ENCODE results near the gene UMODL1. TPM values are rescaled to one million over a fixed set of nuclear protein-coding genes. Genes with fewer than 3 reads are reported as not detected.
"Not testable (repeated sequence)": the region's sequence is repeated elsewhere in the genome, so short reads cannot be mapped to it uniquely, and the experiment has no call there.

The UMODL1 gene
- total RNA-seq, 5 donors from 2014 or later (not counting 1 experiment from before 2014, with no cell fraction given): 0.16 to 0.99 (median 0.82) TPM

- no peaks in the 10 kb centered on the region for H3K36me3 Mint-ChIP-seq
- POLR2A ChIA-PET: no interaction called here
Measured at GRCh38 chr21:42179316-42179715, 108.2 kb downstream of the UMODL1 start.

DNA sequence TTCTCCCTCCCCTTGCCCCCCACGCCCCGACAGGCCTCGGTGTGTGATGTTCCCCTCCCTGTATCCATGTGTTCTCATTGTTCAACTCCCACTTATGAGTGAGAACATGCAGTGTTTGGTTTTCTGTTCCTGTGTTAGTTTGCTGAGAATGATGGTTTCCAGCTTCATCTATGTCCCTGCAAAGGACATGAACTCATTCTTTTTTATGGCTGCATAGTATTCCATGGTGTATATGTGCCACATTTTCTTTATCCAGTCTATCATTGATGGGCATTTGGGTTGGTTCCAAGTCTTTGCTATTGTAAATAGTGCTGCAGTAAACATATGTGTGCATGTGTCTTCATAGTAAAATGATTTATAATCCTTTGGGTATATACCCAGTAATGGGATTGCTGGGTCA is 108.9 kb downstream of the UMODL1 start:
- H3K36me3 Mint-ChIP-seq, POLR2A ChIA-PET: not testable (repeated sequence)
- CTCF ChIA-PET: interaction anchor here in 1 of 2 donors (0.7 kb wide), 1 partner anchor 355 kb away, joined by 3 read pairs; no protein-coding TSS in a partner anchor

More at GRCh38 chr21:42179316-42179715, 108.2 kb downstream of the UMODL1 start:
- H3K4me3 ChIP-seq (ENCODE audit: control insufficient read depth in 1 of 2, extremely low read depth in 1 of 2, low read length in 1 of 2): no peak overlapping the region
- Mint-ChIP-seq H3K4me1 (no peaks in the 10 kb centered on the region), H3K4me3 (no peak overlapping the region), H3K27me3 (no peaks in the 10 kb centered on the region), H3K27ac (no peak overlapping the region), H3K9me3 (no peaks in the 10 kb centered on the region)
- H3K36me3 ChIP-seq (ENCODE audit: control insufficient read depth in 2 of 2, extremely low read depth in 1 of 2, insufficient read depth in 1 of 2, low read length in 1 of 2): no peaks in the 10 kb centered on the region
- peaks cover 3 to 16% of the 10 kb centered on the region in 2 experiments for H3K4me1 ChIP-seq (ENCODE audit: control insufficient read depth in 1 of 2, extremely low read depth in 1 of 2, insufficient read depth in 2 of 2, low read length in 2 of 2)
- no peak overlapping the region for H3K27ac ChIP-seq (ENCODE audit: low read length)
- peaks cover 0 to 6% of the 10 kb centered on the region in 2 experiments for H3K27me3 ChIP-seq (replicated peaks in 1 of 2; ENCODE audit: control insufficient read depth in 2 of 2, extremely low read depth in 1 of 2, insufficient read depth in 2 of 2, low read length in 1 of 2)
- DNase-seq (no peak), ATAC-seq (replicated peaks in 1 of 4) (no peak)
- CTCF ChIA-PET: interaction anchor here in 1 of 2 donors (0.7 kb wide), 1 partner anchor 356 kb away, joined by 3 read pairs; no protein-coding TSS in a partner anchor
- WGBS (ENCODE audit: insufficient coverage): 75% methylated on average over 1 of the region's 3 CpGs
- H3K9me3 ChIP-seq: no peaks in the 10 kb centered on the region

DNA sequence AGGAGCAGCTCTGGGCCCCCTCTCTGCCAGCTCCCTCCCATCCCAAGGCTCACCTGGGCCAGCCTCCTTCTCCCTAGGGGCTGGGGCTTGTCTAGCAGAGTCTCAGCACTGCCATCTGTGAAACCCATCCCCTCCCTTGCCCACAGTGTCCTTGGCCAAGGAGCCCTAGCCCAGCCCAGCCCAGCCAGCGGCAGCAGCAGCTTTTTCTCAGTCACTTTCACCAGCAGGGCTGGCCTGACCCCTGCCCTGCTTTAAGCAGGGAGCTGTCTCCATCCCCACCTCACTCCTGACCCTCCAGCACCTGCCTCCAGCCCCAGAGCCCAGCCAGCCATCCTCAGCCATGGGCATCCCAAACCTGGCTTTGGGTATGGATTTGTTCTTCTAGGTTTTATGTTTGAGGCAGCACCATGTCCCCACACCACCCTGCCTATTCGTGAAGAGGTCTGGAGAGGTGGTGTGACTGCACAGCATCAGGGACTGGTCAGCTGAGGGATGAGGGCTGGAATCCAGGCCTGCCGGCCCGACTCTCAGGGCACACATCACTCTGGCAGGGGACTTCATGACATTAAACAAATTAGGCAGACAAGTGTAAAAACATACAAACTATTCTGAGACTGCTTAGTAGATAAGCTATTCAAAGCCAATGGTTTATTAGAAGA is 111.7 kb downstream of the UMODL1 start:
- no peak overlapping the region for H3K27ac Mint-ChIP-seq
- ATAC-seq (replicated peaks in 1 of 4): no peak
- no peak overlapping the region for H3K4me3 ChIP-seq (ENCODE audit: control insufficient read depth in 1 of 2, extremely low read depth in 1 of 2, low read length in 1 of 2)
- H3K4me1 ChIP-seq (ENCODE audit: control insufficient read depth in 1 of 2, extremely low read depth in 1 of 2, insufficient read depth in 2 of 2, low read length in 2 of 2): peaks cover 26 to 44% of the 10 kb centered on the region in 2 experiments
- WGBS (ENCODE audit: insufficient coverage): no CpG with 5 or more reads among the region's 4 CpGs
- peaks cover 30 to 32% (median 31%) of the 10 kb centered on the region in 3 donors for H3K4me1 Mint-ChIP-seq
- no peak overlapping the region for H3K4me3 Mint-ChIP-seq
- H3K9me3 Mint-ChIP-seq: peaks cover 0 to 9% (median 0%) of the 10 kb centered on the region in 3 donors
- no peak overlapping the region for H3K27ac ChIP-seq (ENCODE audit: low read length)
- H3K36me3 Mint-ChIP-seq: no peaks in the 10 kb centered on the region
- H3K36me3 ChIP-seq (ENCODE audit: control insufficient read depth in 2 of 2, extremely low read depth in 1 of 2, insufficient read depth in 1 of 2, low read length in 1 of 2): no peaks in the 10 kb centered on the region
- H3K27me3 ChIP-seq (replicated peaks in 1 of 2; ENCODE audit: control insufficient read depth in 2 of 2, extremely low read depth in 1 of 2, insufficient read depth in 2 of 2, low read length in 1 of 2): peaks cover 0 to 2% of the 10 kb centered on the region in 2 experiments
- POLR2A ChIA-PET: no interaction called here
- H3K9me3 ChIP-seq: no peaks in the 10 kb centered on the region
- CTCF ChIA-PET: interaction anchor here in 1 of 2 donors (1.4 kb wide), 1 partner anchor 37 kb away, joined by 4 read pairs; no protein-coding TSS in a partner anchor
- DNase-seq: no peak
- H3K27me3 Mint-ChIP-seq: no peaks in the 10 kb centered on the region

More for the DNA sequence above, 108.9 kb downstream of the UMODL1 start:
- WGBS (ENCODE audit: insufficient coverage): no CpG with 5 or more reads among the region's 3 CpGs
- not testable (repeated sequence) for H3K27me3 ChIP-seq (replicated peaks in 1 of 2; ENCODE audit: control insufficient read depth in 2 of 2, extremely low read depth in 1 of 2, insufficient read depth in 2 of 2, low read length in 1 of 2); H3K9me3 Mint-ChIP-seq; H3K36me3 ChIP-seq (ENCODE audit: control insufficient read depth in 2 of 2, extremely low read depth in 1 of 2, insufficient read depth in 1 of 2, low read length in 1 of 2); H3K4me3 ChIP-seq (ENCODE audit: control insufficient read depth in 1 of 2, extremely low read depth in 1 of 2, low read length in 1 of 2); H3K27ac Mint-ChIP-seq; H3K4me3 Mint-ChIP-seq; H3K9me3 ChIP-seq; DNase-seq; H3K27ac ChIP-seq (ENCODE audit: low read length); H3K27me3 Mint-ChIP-seq; ATAC-seq (replicated peaks in 1 of 4); H3K4me1 Mint-ChIP-seq
- H3K4me1 ChIP-seq (ENCODE audit: control insufficient read depth in 1 of 2, extremely low read depth in 1 of 2, insufficient read depth in 2 of 2, low read length in 2 of 2): peaks cover 5 to 23% of the 10 kb centered on the region in 2 experiments

- Histone ChIP-seq H3K27ac (ENCODE audit: low read length) (no peak overlapping the region), H3K9me3 (no peaks in the 10 kb centered on the region), H3K27me3 (replicated peaks in 1 of 2; ENCODE audit: control insufficient read depth in 2 of 2, extremely low read depth in 1 of 2, insufficient read depth in 2 of 2, low read length in 1 of 2) (peaks cover 0 to 2% of the 10 kb centered on the region in 2 experiments), H3K4me1 (ENCODE audit: control insufficient read depth in 1 of 2, extremely low read depth in 1 of 2, insufficient read depth in 2 of 2, low read length in 2 of 2) (peaks cover 29 to 52% of the 10 kb centered on the region in 2 experiments), H3K36me3 (ENCODE audit: control insufficient read depth in 2 of 2, extremely low read depth in 1 of 2, insufficient read depth in 1 of 2, low read length in 1 of 2) (no peaks in the 10 kb centered on the region), H3K4me3 (ENCODE audit: control insufficient read depth in 1 of 2, extremely low read depth in 1 of 2, low read length in 1 of 2) (no peak overlapping the region)
- POLR2A ChIA-PET: no interaction called here
- H3K36me3 Mint-ChIP-seq: no peaks in the 10 kb centered on the region
- no peak for DNase-seq
- H3K4me3 Mint-ChIP-seq: no peak overlapping the region
- H3K27ac Mint-ChIP-seq: no peak overlapping the region
- ATAC-seq (replicated peaks in 1 of 4): no peak
- peaks cover 0 to 9% (median 0%) of the 10 kb centered on the region in 3 donors for H3K9me3 Mint-ChIP-seq
- WGBS (ENCODE audit: insufficient coverage): 72% methylated on average over 4 of the region's 6 CpGs
- H3K27me3 Mint-ChIP-seq: no peaks in the 10 kb centered on the region
- CTCF ChIA-PET: interaction anchor here in 1 of 2 donors (1.4 kb wide), 1 partner anchor 36 kb away, joined by 4 read pairs; no protein-coding TSS in a partner anchor
- peaks cover 38 to 40% (median 38%) of the 10 kb centered on the region in 3 donors for H3K4me1 Mint-ChIP-seq
Measured at GRCh38 chr21:42183374-42184266, 112.5 kb downstream of the UMODL1 start.

GRCh38 chr21:42186591-42186990 is 115.5 kb downstream of the UMODL1 start:
- ChIA-PET POLR2A (interaction anchor here in 1 of 2 donors (0.7 kb wide), 1 partner anchor 34 kb away, joined by 3 read pairs; no protein-coding TSS in a partner anchor), CTCF (no interaction called here)
- Mint-ChIP-seq H3K4me3 (peak overlapping the region in 1 of 3 donors; percentile 62), H3K4me1 (peaks cover 61 to 64% (median 64%) of the 10 kb centered on the region in 3 donors), H3K9me3 (peaks cover 0 to 9% (median 0%) of the 10 kb centered on the region in 3 donors), H3K27ac (peak overlapping the region; percentile 97 to 98), H3K27me3 (no peaks in the 10 kb centered on the region), H3K36me3 (no peaks in the 10 kb centered on the region)
- Histone ChIP-seq H3K36me3 (ENCODE audit: control insufficient read depth in 2 of 2, extremely low read depth in 1 of 2, insufficient read depth in 1 of 2, low read length in 1 of 2) (no peaks in the 10 kb centered on the region), H3K4me1 (ENCODE audit: control insufficient read depth in 1 of 2, extremely low read depth in 1 of 2, insufficient read depth in 2 of 2, low read length in 2 of 2) (peaks cover 55 to 80% of the 10 kb centered on the region in 2 experiments), H3K9me3 (no peaks in the 10 kb centered on the region), H3K27me3 (replicated peaks in 1 of 2; ENCODE audit: control insufficient read depth in 2 of 2, extremely low read depth in 1 of 2, insufficient read depth in 2 of 2, low read length in 1 of 2) (no peaks in the 10 kb centered on the region), H3K4me3 (ENCODE audit: control insufficient read depth in 1 of 2, extremely low read depth in 1 of 2, low read length in 1 of 2) (no peak overlapping the region), H3K27ac (ENCODE audit: low read length) (peak overlapping the region; percentile 75)
- WGBS (ENCODE audit: insufficient coverage): 100% methylated on average over 1 of the region's 2 CpGs
- DNase-seq (no peak), ATAC-seq (replicated peaks in 1 of 4) (no peak)

Data from T-cell (primary cell).